Naive thymus-derived CD4-positive, alpha-beta T cell (primary cell): ENCODE results near the gene STK24. TPM values are rescaled to one million over a fixed set of nuclear protein-coding genes. Genes with fewer than 3 reads are reported as not detected.

Source experiments
- ATAC-seq: fragments of 150-1000 bp; cut with Tn5 transposase; 2 replicates; pipeline ENCODE4 v1.10.0; 2021; ENCODE audit warnings: mild to moderate bottlenecking, moderate library complexity
- CTCF ChIA-PET: fragments of 350-600 bp; sonication (Branson Sonifier 250); formaldehyde crosslinking; loops from one replicate; lab custom pipeline; 2021; ENCODE audit warnings: antibody characterized with exemption; lab: Charles Lee
- POLR2A ChIA-PET: fragments of 350-600 bp; sonication (Branson Sonifier 250); formaldehyde crosslinking; loops from one replicate; lab custom pipeline; 2021; ENCODE audit warnings: antibody characterized with exemption, inconsistent platforms; lab: Charles Lee
- DNase-seq, 9 donors: peaks; one replicate each; pipeline versions ENCODE4 v3.0.0 to v3.0.0-alpha.2; 2020 to 2022; ENCODE audit warnings: mixed read lengths in 1 of 9
- H3K27ac ChIP-seq: one replicate; pipeline ENCODE4 v1.7.0; 2013; ENCODE audit warnings: mild to moderate bottlenecking, low read depth, low read length, moderate library complexity
- H3K27me3 ChIP-seq, 2 donors: one replicate each; pipeline ENCODE4 v1.7.0; 2013; ENCODE audit warnings: low read length in 2 of 2, mild to moderate bottlenecking in 2 of 2, moderate library complexity in 2 of 2; ENCODE audit not compliant: control insufficient read depth in 2 of 2, insufficient read depth in 2 of 2
- H3K36me3 ChIP-seq, 3 experiments: 1 replicate in 2 of 3; 2 replicates in 1 of 3; pipeline ENCODE4 v1.7.0; 2013; ENCODE audit warnings: low read length in 3 of 3, mild to moderate bottlenecking in 3 of 3, moderate library complexity in 1 of 3; ENCODE audit not compliant: insufficient read depth in 3 of 3, control insufficient read depth in 2 of 3
- H3K4me1 ChIP-seq, 2 donors: one replicate each; pipeline ENCODE4 v1.7.0; 2013; ENCODE audit warnings: low read length in 2 of 2, mild to moderate bottlenecking in 2 of 2, moderate library complexity in 1 of 2; ENCODE audit not compliant: control insufficient read depth in 2 of 2, insufficient read depth in 2 of 2
- H3K4me3 ChIP-seq: 2 replicates; pipeline ENCODE4 v1.7.0; 2013; ENCODE audit warnings: mild to moderate bottlenecking, low read length
- H3K9me3 ChIP-seq, 3 experiments: 1 replicate in 2 of 3; 2 replicates in 1 of 3; pipeline ENCODE4 v1.7.0; 2013; ENCODE audit warnings: low read length in 3 of 3; ENCODE audit not compliant: control insufficient read depth in 2 of 3
- H3K27ac Mint-ChIP-seq, 9 donors: one replicate each; pipeline ENCODE4 v1.8.0; 2020 to 2022; ENCODE audit warnings: mixed read lengths in 9 of 9, mild to moderate bottlenecking in 8 of 9, moderate library complexity in 5 of 9, inconsistent platforms in 2 of 9
- H3K27me3 Mint-ChIP-seq, 5 donors: one replicate each; pipeline ENCODE4 v1.8.0; 2021 to 2022; ENCODE audit warnings: mixed read lengths in 5 of 5, mild to moderate bottlenecking in 1 of 5
- H3K36me3 Mint-ChIP-seq, 5 donors: one replicate each; pipeline ENCODE4 v1.8.0; 2020 to 2022; ENCODE audit warnings: mixed read lengths in 5 of 5, mild to moderate bottlenecking in 3 of 5, inconsistent platforms in 1 of 5
- H3K4me1 Mint-ChIP-seq, 7 donors: one replicate each; pipeline ENCODE4 v1.8.0; 2020 to 2022; ENCODE audit warnings: mixed read lengths in 7 of 7, mild to moderate bottlenecking in 3 of 7, inconsistent platforms in 1 of 7
- H3K4me3 Mint-ChIP-seq, 10 donors: one replicate each; pipeline ENCODE4 v1.8.0; 2020 to 2022; ENCODE audit warnings: mild to moderate bottlenecking in 10 of 10, mixed read lengths in 10 of 10, moderate library complexity in 6 of 10, inconsistent platforms in 2 of 10
- H3K9me3 Mint-ChIP-seq, 11 donors: one replicate each; pipeline ENCODE4 v1.8.0; 2020 to 2022; ENCODE audit warnings: mixed read lengths in 11 of 11, mild to moderate bottlenecking in 4 of 11, inconsistent platforms in 1 of 11, moderate library complexity in 1 of 11
- intact Hi-C, 2 donors: fragments of 100-400 bp; cut with micrococcal nuclease; formaldehyde crosslinking; loops; one replicate each; pipeline ENCODE4 v1.15.1; 2023
- polyA plus RNA-seq, 2 donors: library from polyadenylated mRNA; unstranded; fragments of 300-500 nt; fragmentation: Illumina TruSeq; gene quantifications; one replicate each; pipeline ENCODE4 v1.2.3, GENCODE V29; 2021
- total RNA-seq, 6 experiments: library from RNA in 5 of 6; stranded (reverse) in 5 of 6; gene quantifications; 1 replicate in 5 of 6; 2 replicates in 1 of 6; pipeline ENCODE4 v1.2.3 and lab custom pipeline; 2021 to 2026

STK24 gene
- total and polyA plus RNA-seq, 7 experiments from 2014 or later = 29.8 to 148 (median 94.4) TPM

GRCh38 chr13:98401934-98402333 is 175.0 kb downstream of the STK24 start:
- intact Hi-C loops = no loop called here
- Mint-ChIP-seq H3K36me3 (no peaks in the 10 kb centered on the region), H3K9me3 (no peaks in the 10 kb centered on the region), H3K4me3 (no peak overlapping the region), H3K27ac (no peak overlapping the region), H3K4me1 (peaks cover 0 to 9% (median 0%) of the 10 kb centered on the region in 7 donors), H3K27me3 (peaks cover 0 to 16% (median 0%) of the 10 kb centered on the region in 5 donors)
- no peaks in the 10 kb centered on the region for H3K9me3 ChIP-seq
- H3K4me1 ChIP-seq = no peaks in the 10 kb centered on the region
- H3K27me3 ChIP-seq = no peaks in the 10 kb centered on the region
- ATAC-seq (no peak), DNase-seq (no peak)
- H3K4me3 ChIP-seq = no peak overlapping the region
- CTCF ChIA-PET = no interaction called here
- H3K27ac ChIP-seq = no peak overlapping the region
- POLR2A ChIA-PET = no interaction called here
- H3K36me3 ChIP-seq = no peaks in the 10 kb centered on the region

- ChIA-PET POLR2A (no interaction called here), CTCF (no interaction called here)
- H3K9me3 Mint-ChIP-seq = no peaks in the 10 kb centered on the region
- no peak overlapping the region for H3K27ac Mint-ChIP-seq
- no peaks in the 10 kb centered on the region for H3K4me1 Mint-ChIP-seq
- H3K27ac ChIP-seq = no peak overlapping the region
- ATAC-seq (no peak), DNase-seq (no peak)
- intact Hi-C loops = no loop called here
- H3K36me3 ChIP-seq = no peaks in the 10 kb centered on the region
- no peaks in the 10 kb centered on the region for H3K36me3 Mint-ChIP-seq
- no peaks in the 10 kb centered on the region for H3K4me1 ChIP-seq
- H3K4me3 Mint-ChIP-seq = no peak overlapping the region
- no peaks in the 10 kb centered on the region for H3K27me3 ChIP-seq
- no peaks in the 10 kb centered on the region for H3K9me3 ChIP-seq
- peaks cover 0 to 10% (median 0%) of the 10 kb centered on the region in 5 donors for H3K27me3 Mint-ChIP-seq
- H3K4me3 ChIP-seq = no peak overlapping the region
Observed at GRCh38 chr13:98399756-98400155, 177.2 kb downstream of the STK24 start.

- no peaks in the 10 kb centered on the region for H3K4me1 Mint-ChIP-seq
- no peak for ATAC-seq
- ChIA-PET CTCF (interaction anchor here (0.6 kb wide), 1 partner anchor 197 kb away, joined by 3 read pairs; no protein-coding TSS in a partner anchor), POLR2A (no interaction called here)
- no peak for DNase-seq
- Histone ChIP-seq H3K9me3 (no peaks in the 10 kb centered on the region), H3K4me1 (no peaks in the 10 kb centered on the region), H3K4me3 (no peak overlapping the region), H3K36me3 (no peaks in the 10 kb centered on the region), H3K27me3 (no peaks in the 10 kb centered on the region), H3K27ac (no peak overlapping the region)
- H3K36me3 Mint-ChIP-seq = no peaks in the 10 kb centered on the region
- no peaks in the 10 kb centered on the region for H3K9me3 Mint-ChIP-seq
- H3K27me3 Mint-ChIP-seq = peaks cover 0 to 8% (median 0%) of the 10 kb centered on the region in 5 donors
- H3K4me3 Mint-ChIP-seq = no peak overlapping the region
- intact Hi-C loops = no loop called here
- H3K27ac Mint-ChIP-seq = no peak overlapping the region
Observed at GRCh38 chr13:98398581-98398980, 178.3 kb downstream of the STK24 start.

GRCh38 chr13:98397861-98398260 is 179.0 kb downstream of the STK24 start:
- H3K4me3 ChIP-seq = no peak overlapping the region
- H3K9me3 ChIP-seq = no peaks in the 10 kb centered on the region
- Mint-ChIP-seq H3K4me3 (no peak overlapping the region), H3K27me3 (peaks cover 0 to 8% (median 0%) of the 10 kb centered on the region in 5 donors), H3K9me3 (no peaks in the 10 kb centered on the region), H3K27ac (no peak overlapping the region), H3K4me1 (no peaks in the 10 kb centered on the region), H3K36me3 (no peaks in the 10 kb centered on the region)
- ATAC-seq (no peak), DNase-seq (no peak)
- no peaks in the 10 kb centered on the region for H3K27me3 ChIP-seq
- POLR2A ChIA-PET = no interaction called here
- H3K4me1 ChIP-seq = no peaks in the 10 kb centered on the region
- H3K27ac ChIP-seq = no peak overlapping the region
- intact Hi-C loops = no loop called here
- CTCF ChIA-PET = interaction anchor here (0.6 kb wide), 1 partner anchor 197 kb away, joined by 3 read pairs; no protein-coding TSS in a partner anchor
- no peaks in the 10 kb centered on the region for H3K36me3 ChIP-seq

GRCh38 chr13:98397221-98397620 is 179.7 kb downstream of the STK24 start:
- Mint-ChIP-seq H3K4me3 (no peak overlapping the region), H3K9me3 (no peaks in the 10 kb centered on the region), H3K27me3 (peaks cover 0 to 8% (median 0%) of the 10 kb centered on the region in 5 donors), H3K4me1 (no peaks in the 10 kb centered on the region), H3K36me3 (no peaks in the 10 kb centered on the region), H3K27ac (no peak overlapping the region)
- no peak overlapping the region for H3K4me3 ChIP-seq
- intact Hi-C loops = no loop called here
- H3K27ac ChIP-seq = no peak overlapping the region
- H3K9me3 ChIP-seq = no peaks in the 10 kb centered on the region
- CTCF ChIA-PET = no interaction called here
- H3K36me3 ChIP-seq = no peaks in the 10 kb centered on the region
- H3K27me3 ChIP-seq = no peaks in the 10 kb centered on the region
- DNase-seq = no peak
- POLR2A ChIA-PET = no interaction called here
- H3K4me1 ChIP-seq = no peaks in the 10 kb centered on the region
- ATAC-seq = no peak

- CTCF ChIA-PET = interaction anchor here (0.5 kb wide), 1 partner anchor 25 kb away, joined by 3 read pairs; no protein-coding TSS in a partner anchor
Observed at GRCh38 chr13:98396071-98396710, 180.7 kb downstream of the STK24 start.

More at GRCh38 chr13:98396071-98396710, 180.7 kb downstream of the STK24 start:
- intact Hi-C loops = no loop called here
- Mint-ChIP-seq H3K4me3 (no peak overlapping the region), H3K9me3 (no peaks in the 10 kb centered on the region), H3K27ac (no peak overlapping the region), H3K27me3 (peaks cover 0 to 8% (median 0%) of the 10 kb centered on the region in 5 donors), H3K4me1 (no peaks in the 10 kb centered on the region), H3K36me3 (no peaks in the 10 kb centered on the region)
- Histone ChIP-seq H3K4me1 (no peaks in the 10 kb centered on the region), H3K4me3 (no peak overlapping the region), H3K36me3 (no peaks in the 10 kb centered on the region), H3K27me3 (no peaks in the 10 kb centered on the region), H3K9me3 (no peaks in the 10 kb centered on the region), H3K27ac (no peak overlapping the region)
- POLR2A ChIA-PET = no interaction called here
- DNase-seq (no peak), ATAC-seq (no peak)
